NT2/D1 (cell line): ENCODE results near the gene GOLT1A.

Experiments used
- DNase-seq: peaks from one replicate; pipeline ENCODE4 v3.0.0-alpha.2; 2011; ENCODE audit warnings: low read depth, low spot score
- H3K27me3 ChIP-seq: 2 replicates; pipeline ENCODE4 v1.6.0; 2011; ENCODE audit warnings: mild to moderate bottlenecking; ENCODE audit not compliant: insufficient read length, insufficient read depth
- H3K36me3 ChIP-seq: 2 replicates; pipeline ENCODE4 v1.6.1; 2011; ENCODE audit warnings: mild to moderate bottlenecking, low read length, mixed read lengths; ENCODE audit not compliant: insufficient read depth, insufficient read length
- H3K4me1 ChIP-seq: 2 replicates; pipeline ENCODE4 v1.5.1; 2011; ENCODE audit not compliant: insufficient read depth, insufficient read length
- H3K4me3 ChIP-seq: 2 replicates; pipeline ENCODE4 v1.5.1; 2011; ENCODE audit warnings: low read depth; ENCODE audit not compliant: insufficient read length
- H3K9ac ChIP-seq: 2 replicates; pipeline ENCODE4 v1.6.0; 2011; ENCODE audit warnings: low read depth; ENCODE audit not compliant: insufficient read length
- H3K9me3 ChIP-seq: 2 replicates; pipeline ENCODE4 v1.5.1; 2011; ENCODE audit warnings: mild to moderate bottlenecking, low read length; ENCODE audit not compliant: insufficient read depth
- SUZ12 ChIP-seq: IDR thresholded peaks from 2 replicates; pipeline ENCODE4 v1.6.1; 2011; ENCODE audit not compliant: insufficient read length, insufficient read depth; ENCODE audit errors: extremely low read depth
- YY1 ChIP-seq: IDR thresholded peaks from 2 replicates; pipeline ENCODE4 v1.6.1; 2011; ENCODE audit not compliant: insufficient read length, insufficient read depth
- ZNF274 ChIP-seq: IDR thresholded peaks from 2 replicates; pipeline ENCODE4 v1.6.1; 2011; ENCODE audit warnings: mild to moderate bottlenecking, low read depth, low read length

The GOLT1A gene, protein sequence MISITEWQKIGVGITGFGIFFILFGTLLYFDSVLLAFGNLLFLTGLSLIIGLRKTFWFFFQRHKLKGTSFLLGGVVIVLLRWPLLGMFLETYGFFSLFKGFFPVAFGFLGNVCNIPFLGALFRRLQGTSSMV

DNA sequence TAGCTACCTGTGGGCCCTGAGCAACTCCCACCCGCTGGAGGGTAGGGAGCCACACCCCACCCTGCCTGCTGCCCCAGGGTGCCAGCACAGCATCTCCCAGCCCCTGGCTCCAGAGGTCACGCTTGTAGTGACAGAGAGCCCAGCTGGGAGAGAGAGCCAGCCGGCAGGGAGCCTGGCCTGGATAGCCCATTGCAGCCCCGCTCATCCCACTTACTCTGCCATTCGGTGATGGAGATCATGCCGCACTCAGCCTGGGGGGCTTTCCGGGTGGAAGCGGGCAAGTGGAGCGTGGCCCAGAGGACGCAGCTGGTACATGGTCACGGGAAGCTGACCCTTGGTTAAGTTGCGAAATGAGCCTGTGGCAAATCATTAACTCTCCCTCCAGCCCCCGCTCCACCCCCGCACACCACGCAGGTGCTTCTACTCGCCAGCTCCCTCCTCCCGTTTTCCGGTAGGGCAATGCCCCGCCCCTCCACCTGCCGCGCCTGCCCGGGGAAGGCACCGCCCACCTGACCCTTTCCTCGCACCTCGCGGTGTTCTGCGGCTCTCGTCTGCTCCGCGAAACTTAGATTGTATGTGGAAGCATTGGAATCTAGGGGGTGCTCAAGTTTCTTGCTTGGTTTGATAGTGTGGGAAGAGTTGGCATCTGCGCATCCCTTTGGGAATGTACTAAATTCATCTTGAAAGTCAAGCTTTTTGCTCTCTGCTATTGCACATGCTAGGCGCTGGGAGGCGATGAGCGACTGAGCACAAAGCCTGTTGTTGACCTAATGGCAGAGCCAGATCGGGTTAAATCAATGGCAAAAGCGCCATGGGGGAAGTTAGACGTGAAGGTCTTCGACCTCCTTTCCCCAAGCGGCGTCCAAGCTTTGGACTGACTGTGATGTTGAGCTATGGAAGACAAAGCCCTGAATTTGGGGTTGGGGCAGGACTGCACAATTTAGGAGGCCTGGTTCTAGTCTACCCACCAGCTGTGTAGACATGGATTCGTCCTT lies at the start of gene GOLT1A:
TSS of gene GOLT1A (minus strand) at position 321 of the 995 bp plus-strand sequence. CDS start at position 239, 82 bp downstream.
- H3K4me1 ChIP-seq: peaks cover 5% of the 10 kb centered on the region
- H3K9me3 ChIP-seq: no peaks in the 10 kb centered on the region
- peak within 1 kb of the TSS; percentile 29 for H3K9ac ChIP-seq
- no peak within 1 kb of the TSS for H3K4me3 ChIP-seq
- H3K36me3 ChIP-seq: no peaks in the 10 kb centered on the region
- H3K27me3 ChIP-seq: peaks cover 6% of the 10 kb centered on the region
- TF ChIP-seq ZNF274 (no peak), SUZ12 (no peak), YY1 (no peak)
- DNase-seq: peak; percentile 87

DNA sequence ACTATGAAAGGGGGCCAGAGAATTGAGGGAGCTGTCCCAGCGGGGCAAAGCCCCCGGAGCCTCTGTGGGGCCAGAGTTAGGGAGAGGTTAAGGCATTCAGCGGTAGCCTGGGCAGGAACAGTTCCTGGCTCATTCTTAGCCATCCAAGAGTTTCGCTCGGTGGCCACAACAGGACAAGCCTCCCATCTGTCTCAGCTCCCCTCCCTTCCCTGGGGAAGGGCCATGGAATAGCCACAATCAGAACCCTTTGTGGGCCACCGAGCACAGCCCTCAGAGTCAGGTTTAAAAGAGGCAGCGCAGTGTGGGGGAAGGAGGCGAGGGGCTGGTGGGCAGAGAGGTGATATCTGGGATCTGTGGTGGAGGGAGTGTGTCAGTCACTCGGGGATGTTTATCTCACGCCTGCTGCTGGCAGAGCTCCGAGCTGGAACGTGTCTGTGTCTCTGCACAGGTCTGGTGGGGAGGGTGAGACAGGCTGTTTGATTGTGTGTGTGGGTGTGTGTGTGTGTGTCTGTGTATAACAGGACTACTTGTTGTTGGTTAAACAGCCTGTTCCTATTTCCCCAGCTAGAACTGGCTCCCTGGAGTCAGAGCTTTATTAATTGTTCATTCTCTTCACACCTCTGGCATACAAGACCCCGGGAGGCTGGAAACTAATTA lies 49.6 kb upstream of the GOLT1A start:
- H3K36me3 ChIP-seq: peaks cover 30% of the 10 kb centered on the region
- no peaks in the 10 kb centered on the region for H3K27me3 ChIP-seq
- H3K4me3 ChIP-seq: no peak overlapping the region
- no peak for DNase-seq
- H3K9ac ChIP-seq: peak overlapping the region; percentile 12
- no peak for TF ChIP-seq SUZ12
- TF ChIP-seq YY1: no peak
- no peak for TF ChIP-seq ZNF274
- no peaks in the 10 kb centered on the region for H3K9me3 ChIP-seq
- peaks cover 18% of the 10 kb centered on the region for H3K4me1 ChIP-seq

DNA sequence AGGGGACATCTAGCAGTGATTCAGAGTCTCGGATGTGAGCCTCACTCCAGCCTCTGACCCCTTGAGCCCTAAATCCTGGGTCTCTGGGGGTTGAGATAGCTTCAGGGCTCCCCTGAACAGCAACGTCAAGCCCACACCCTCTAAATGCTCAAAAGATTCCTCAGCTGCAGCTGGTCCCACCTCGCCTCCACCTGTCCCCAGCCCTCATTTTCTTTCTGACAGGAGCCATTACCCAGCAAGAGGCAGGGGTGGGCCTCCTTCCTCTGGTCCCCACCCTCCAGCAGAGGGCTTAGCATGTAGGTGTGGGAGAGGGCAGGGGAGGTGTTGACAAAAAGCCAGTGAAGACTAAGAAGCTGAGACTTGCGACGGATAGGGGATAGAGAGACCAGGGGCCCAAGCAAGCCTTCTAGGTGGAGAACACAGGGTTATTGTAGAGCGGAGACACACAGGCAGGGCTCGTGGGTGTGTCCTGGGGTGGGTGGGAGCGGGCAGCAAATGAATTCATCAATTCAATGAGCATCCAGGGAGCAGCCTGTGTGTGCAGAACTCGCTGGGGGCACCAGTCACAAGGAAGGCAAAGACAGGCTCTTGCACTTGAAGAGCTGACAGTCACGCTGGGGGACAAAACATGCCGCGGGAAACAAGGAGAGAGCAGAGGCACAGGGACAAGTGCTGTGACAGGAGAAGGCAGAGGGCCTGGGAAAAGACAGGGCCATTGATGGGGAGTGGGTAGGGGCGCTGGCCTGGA lies 48.9 kb upstream of the GOLT1A start:
- Histone ChIP-seq H3K4me3 (no peak overlapping the region), H3K9me3 (no peaks in the 10 kb centered on the region), H3K27me3 (no peaks in the 10 kb centered on the region), H3K4me1 (peaks cover 18% of the 10 kb centered on the region), H3K9ac (no peak overlapping the region), H3K36me3 (peaks cover 29% of the 10 kb centered on the region)
- no peak for DNase-seq
- TF ChIP-seq YY1 (no peak), SUZ12 (no peak), ZNF274 (no peak)

DNA sequence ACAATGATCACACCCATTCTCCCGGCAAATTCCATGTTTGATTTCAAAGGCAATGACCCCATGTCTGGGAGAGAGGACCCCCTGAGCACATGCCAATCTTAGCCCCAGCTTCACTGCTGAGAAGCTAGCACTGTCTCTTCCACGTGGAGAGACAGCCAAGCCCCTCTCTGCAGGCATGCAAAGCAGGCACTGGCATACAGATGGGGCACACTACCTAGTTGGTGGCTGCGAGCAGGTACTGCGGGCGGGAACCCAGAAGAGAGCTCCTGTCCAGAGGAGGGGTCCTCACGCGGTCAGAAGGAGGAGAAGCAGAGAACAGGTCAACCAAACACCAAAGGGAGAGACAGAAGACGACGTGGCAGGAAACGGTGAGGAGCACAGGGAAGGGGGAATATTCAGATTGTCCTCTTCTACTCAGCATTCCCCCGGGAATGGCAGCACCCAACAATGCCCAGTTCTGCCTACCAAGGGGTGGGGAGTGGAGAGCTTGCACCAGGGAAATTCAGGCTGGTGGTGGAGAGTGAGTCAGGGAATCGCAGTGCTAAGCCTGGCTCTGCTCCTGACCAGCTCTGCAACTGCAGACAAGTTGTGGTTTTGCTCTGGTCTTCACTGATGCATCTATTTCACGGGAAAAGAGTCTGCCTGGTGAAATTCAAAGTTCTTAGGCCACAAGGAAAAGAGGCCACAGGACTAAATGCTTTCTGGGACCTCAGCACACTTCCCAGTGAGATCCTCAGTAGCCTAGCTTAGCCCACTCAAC lies 48.1 kb upstream of the GOLT1A start:
- H3K4me1 ChIP-seq: peaks cover 18% of the 10 kb centered on the region
- H3K9ac ChIP-seq: no peak overlapping the region
- no peaks in the 10 kb centered on the region for H3K9me3 ChIP-seq
- no peaks in the 10 kb centered on the region for H3K27me3 ChIP-seq
- no peak for DNase-seq
- no peak overlapping the region for H3K4me3 ChIP-seq
- TF ChIP-seq ZNF274 (no peak), YY1 (no peak)
- H3K36me3 ChIP-seq: peaks cover 28% of the 10 kb centered on the region

DNA sequence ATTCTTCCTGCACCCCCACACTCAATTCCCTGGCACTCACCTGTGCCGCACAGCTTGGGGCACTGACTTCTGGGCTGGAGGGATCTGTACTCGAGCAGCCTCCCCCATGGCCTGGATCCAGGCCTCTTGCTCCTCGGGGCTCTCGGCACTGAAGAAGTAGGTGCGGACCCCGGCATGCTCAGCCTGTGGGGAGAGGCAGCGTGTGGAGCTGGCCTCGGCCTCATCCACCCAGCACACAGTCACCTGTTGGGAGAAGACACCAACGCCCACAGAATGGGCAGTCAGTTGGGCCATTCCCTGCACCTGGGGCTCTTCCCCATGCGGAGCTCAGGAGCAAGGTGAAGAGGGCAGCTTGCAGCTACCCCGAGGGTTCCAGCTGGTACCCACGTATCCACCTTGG lies 47.5 kb upstream of the GOLT1A start:
- Histone ChIP-seq H3K4me3 (no peak overlapping the region), H3K4me1 (peaks cover 22% of the 10 kb centered on the region), H3K9ac (no peak overlapping the region), H3K36me3 (peaks cover 26% of the 10 kb centered on the region), H3K9me3 (no peaks in the 10 kb centered on the region), H3K27me3 (no peaks in the 10 kb centered on the region)
- TF ChIP-seq YY1: no peak
- TF ChIP-seq ZNF274: no peak
- TF ChIP-seq SUZ12: no peak
- DNase-seq: no peak

DNA sequence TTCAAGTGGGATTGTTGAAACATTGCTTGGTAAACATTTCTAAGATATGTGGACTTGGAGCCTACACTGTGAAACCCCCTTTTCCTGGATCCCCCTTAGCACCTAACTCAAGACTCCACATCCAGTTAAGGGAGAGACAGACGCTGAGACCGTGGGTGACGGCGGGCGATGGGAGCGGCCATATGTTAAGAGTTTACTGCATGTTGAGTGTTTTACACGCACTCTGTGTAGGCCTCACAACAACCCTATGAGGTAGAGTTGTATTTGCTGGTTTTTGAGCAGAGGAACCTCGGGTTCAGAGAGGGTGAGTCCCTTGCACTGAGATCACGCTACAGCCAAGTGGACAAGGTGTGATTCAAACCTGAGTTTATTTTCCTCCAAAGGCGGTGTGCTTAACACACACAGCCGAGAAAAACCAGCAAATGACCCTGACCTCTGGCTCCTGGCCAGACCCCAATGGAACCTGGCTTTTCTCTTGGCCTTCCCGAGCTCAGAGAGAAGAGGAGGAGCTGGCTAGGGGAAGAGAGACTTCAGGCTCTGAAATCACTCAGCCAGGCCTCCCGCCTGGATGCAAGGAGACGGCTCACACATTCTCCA lies 46.9 kb upstream of the GOLT1A start:
- no peaks in the 10 kb centered on the region for H3K27me3 ChIP-seq
- no peak overlapping the region for H3K4me3 ChIP-seq
- H3K36me3 ChIP-seq: peaks cover 22% of the 10 kb centered on the region
- no peak for DNase-seq
- TF ChIP-seq SUZ12 (no peak), YY1 (no peak), ZNF274 (no peak)
- H3K4me1 ChIP-seq: peaks cover 23% of the 10 kb centered on the region
- H3K9ac ChIP-seq: no peak overlapping the region
- H3K9me3 ChIP-seq: no peaks in the 10 kb centered on the region
